ENCODE results near the gene STK24. TPM values are rescaled to one million over a fixed set of nuclear protein-coding genes. Genes with fewer than 3 reads are reported as not detected.
"Not testable (repeated sequence)": the region's sequence is repeated elsewhere in the genome, so short reads cannot be mapped to it uniquely, and the experiment has no call there.

STK24 gene
- total and polyA plus RNA-seq, 2 donors (not counting 1 experiment from before 2014, with no cell fraction given) = 53.2 to 73.1 TPM

DNA sequence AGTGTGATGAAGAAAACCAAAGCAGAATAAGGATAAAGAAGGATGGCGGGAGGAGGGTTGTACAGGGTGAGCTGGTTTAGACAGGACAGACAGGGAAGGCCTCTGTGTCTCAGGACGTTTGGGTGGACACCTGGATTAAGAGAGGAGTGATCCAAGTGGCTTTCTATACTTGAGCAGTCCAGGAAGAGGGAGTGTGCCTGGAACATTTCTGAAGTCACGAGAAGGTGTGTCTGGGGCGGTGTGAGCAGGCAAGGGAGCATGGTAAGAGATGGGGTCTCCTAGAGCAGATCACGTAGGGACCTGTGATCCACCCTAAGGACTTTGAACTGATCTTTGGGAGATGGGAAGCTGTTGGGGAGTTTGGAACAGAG lies 15.4 kb upstream of the STK24 start:
- no peak overlapping the region for H2AFZ ChIP-seq (ENCODE audit: low read length)
- no peaks in the 10 kb centered on the region for H4K20me1 ChIP-seq (ENCODE audit: control insufficient read depth, extremely low read depth, insufficient read depth, low read length)
- no peaks in the 10 kb centered on the region for H3K9me3 ChIP-seq (ENCODE audit: control insufficient read depth, insufficient read depth, low read depth, low read length)
- H3K4me2 ChIP-seq (ENCODE audit: extremely low read depth, insufficient read depth, low read length) = no peak overlapping the region
- DNase-seq (ENCODE audit: low read depth in 2 of 2) = no peak
- no peak overlapping the region for H3K9ac ChIP-seq (ENCODE audit: insufficient read depth, low read length)
- no peak overlapping the region for H3K27ac ChIP-seq (ENCODE audit: insufficient read depth, low read length)
- H3K36me3 ChIP-seq (ENCODE audit: control insufficient read depth, insufficient read depth, low read length) = no peaks in the 10 kb centered on the region
- H3K79me2 ChIP-seq (ENCODE audit: control insufficient read depth, insufficient read depth, low read length) = no peaks in the 10 kb centered on the region
- H3K27me3 ChIP-seq (ENCODE audit: control insufficient read depth, insufficient read depth, low read length) = no peaks in the 10 kb centered on the region
- no peak overlapping the region for H3K4me3 ChIP-seq (replicated peaks in 1 of 4; ENCODE audit: control extremely low read depth in 1 of 4, insufficient read depth in 1 of 4, low read depth in 3 of 4, low read length in 4 of 4)
- TF ChIP-seq EZH2 (IDR thresholded peaks at IDR 0.05; ENCODE audit: low read length, missing control alignments) = no peak
- TF ChIP-seq, protein P1, sequence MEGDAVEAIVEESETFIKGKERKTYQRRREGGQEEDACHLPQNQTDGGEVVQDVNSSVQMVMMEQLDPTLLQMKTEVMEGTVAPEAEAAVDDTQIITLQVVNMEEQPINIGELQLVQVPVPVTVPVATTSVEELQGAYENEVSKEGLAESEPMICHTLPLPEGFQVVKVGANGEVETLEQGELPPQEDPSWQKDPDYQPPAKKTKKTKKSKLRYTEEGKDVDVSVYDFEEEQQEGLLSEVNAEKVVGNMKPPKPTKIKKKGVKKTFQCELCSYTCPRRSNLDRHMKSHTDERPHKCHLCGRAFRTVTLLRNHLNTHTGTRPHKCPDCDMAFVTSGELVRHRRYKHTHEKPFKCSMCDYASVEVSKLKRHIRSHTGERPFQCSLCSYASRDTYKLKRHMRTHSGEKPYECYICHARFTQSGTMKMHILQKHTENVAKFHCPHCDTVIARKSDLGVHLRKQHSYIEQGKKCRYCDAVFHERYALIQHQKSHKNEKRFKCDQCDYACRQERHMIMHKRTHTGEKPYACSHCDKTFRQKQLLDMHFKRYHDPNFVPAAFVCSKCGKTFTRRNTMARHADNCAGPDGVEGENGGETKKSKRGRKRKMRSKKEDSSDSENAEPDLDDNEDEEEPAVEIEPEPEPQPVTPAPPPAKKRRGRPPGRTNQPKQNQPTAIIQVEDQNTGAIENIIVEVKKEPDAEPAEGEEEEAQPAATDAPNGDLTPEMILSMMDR (conservative IDR thresholded peaks at IDR 0.05 in 1 of 2, IDR thresholded peaks at IDR 0.05 in 1 of 2; ENCODE audit: low read depth in 1 of 2, low read length in 2 of 2) = no peak
- H3K4me1 ChIP-seq (ENCODE audit: control insufficient read depth, extremely low read depth, insufficient read depth, low read length) = no peaks in the 10 kb centered on the region

DNA sequence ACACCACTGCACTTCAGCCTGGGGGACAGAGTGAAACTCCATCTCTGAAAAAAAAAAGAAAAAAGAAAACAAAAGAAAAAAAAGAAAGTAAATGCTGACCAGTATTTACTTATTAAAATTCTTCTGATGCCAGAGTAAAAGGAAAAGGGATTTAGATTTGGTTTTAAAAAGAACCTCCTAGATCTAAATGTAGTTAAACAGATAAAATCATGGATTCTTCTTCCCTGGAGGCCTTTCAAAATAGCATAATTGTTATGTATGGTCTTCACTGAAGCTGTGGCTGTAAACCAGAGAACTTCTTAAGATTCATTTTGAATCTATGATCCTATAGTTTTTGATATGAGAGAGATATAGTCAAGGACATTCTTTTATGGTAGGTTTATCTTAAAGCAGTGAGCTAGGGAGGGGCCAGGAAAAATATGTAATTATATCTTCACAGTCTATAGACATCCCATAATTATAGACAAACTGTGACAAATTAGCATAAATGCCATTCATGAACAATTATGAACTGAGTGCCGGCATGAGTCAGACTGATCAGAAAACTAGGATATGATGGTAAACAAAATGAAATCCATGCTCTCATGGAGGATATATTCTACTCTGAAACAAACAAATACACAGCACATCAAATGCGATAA lies 14.9 kb upstream of the STK24 start:
- no peak for DNase-seq (ENCODE audit: low read depth in 2 of 2)
- Histone ChIP-seq H3K27me3 (ENCODE audit: control insufficient read depth, insufficient read depth, low read length) (no peaks in the 10 kb centered on the region), H3K4me1 (ENCODE audit: control insufficient read depth, extremely low read depth, insufficient read depth, low read length) (no peaks in the 10 kb centered on the region), H3K4me3 (replicated peaks in 1 of 4; ENCODE audit: control extremely low read depth in 1 of 4, insufficient read depth in 1 of 4, low read depth in 3 of 4, low read length in 4 of 4) (no peak overlapping the region), H2AFZ (ENCODE audit: low read length) (no peak overlapping the region), H3K27ac (ENCODE audit: insufficient read depth, low read length) (no peak overlapping the region), H3K9ac (ENCODE audit: insufficient read depth, low read length) (no peak overlapping the region), H4K20me1 (ENCODE audit: control insufficient read depth, extremely low read depth, insufficient read depth, low read length) (no peaks in the 10 kb centered on the region), H3K36me3 (ENCODE audit: control insufficient read depth, insufficient read depth, low read length) (no peaks in the 10 kb centered on the region), H3K4me2 (ENCODE audit: extremely low read depth, insufficient read depth, low read length) (no peak overlapping the region), H3K79me2 (ENCODE audit: control insufficient read depth, insufficient read depth, low read length) (no peaks in the 10 kb centered on the region), H3K9me3 (ENCODE audit: control insufficient read depth, insufficient read depth, low read depth, low read length) (no peaks in the 10 kb centered on the region)
- TF ChIP-seq, protein P1 (conservative IDR thresholded peaks at IDR 0.05 in 1 of 2, IDR thresholded peaks at IDR 0.05 in 1 of 2; ENCODE audit: low read depth in 1 of 2, low read length in 2 of 2) = no peak
- no peak for TF ChIP-seq EZH2 (IDR thresholded peaks at IDR 0.05; ENCODE audit: low read length, missing control alignments)

- H3K9ac ChIP-seq (ENCODE audit: insufficient read depth, low read length); H3K4me1 ChIP-seq (ENCODE audit: control insufficient read depth, extremely low read depth, insufficient read depth, low read length); H3K27me3 ChIP-seq (ENCODE audit: control insufficient read depth, insufficient read depth, low read length); DNase-seq (ENCODE audit: low read depth in 2 of 2); H2AFZ ChIP-seq (ENCODE audit: low read length); H3K36me3 ChIP-seq (ENCODE audit: control insufficient read depth, insufficient read depth, low read length); H3K79me2 ChIP-seq (ENCODE audit: control insufficient read depth, insufficient read depth, low read length); H4K20me1 ChIP-seq (ENCODE audit: control insufficient read depth, extremely low read depth, insufficient read depth, low read length); H3K27ac ChIP-seq (ENCODE audit: insufficient read depth, low read length); H3K4me2 ChIP-seq (ENCODE audit: extremely low read depth, insufficient read depth, low read length); H3K9me3 ChIP-seq (ENCODE audit: control insufficient read depth, insufficient read depth, low read depth, low read length); H3K4me3 ChIP-seq (replicated peaks in 1 of 4; ENCODE audit: control extremely low read depth in 1 of 4, insufficient read depth in 1 of 4, low read depth in 3 of 4, low read length in 4 of 4): not testable (repeated sequence)
Observed at GRCh38 chr13:98590471-98590870, 13.6 kb upstream of the STK24 start.

DNA sequence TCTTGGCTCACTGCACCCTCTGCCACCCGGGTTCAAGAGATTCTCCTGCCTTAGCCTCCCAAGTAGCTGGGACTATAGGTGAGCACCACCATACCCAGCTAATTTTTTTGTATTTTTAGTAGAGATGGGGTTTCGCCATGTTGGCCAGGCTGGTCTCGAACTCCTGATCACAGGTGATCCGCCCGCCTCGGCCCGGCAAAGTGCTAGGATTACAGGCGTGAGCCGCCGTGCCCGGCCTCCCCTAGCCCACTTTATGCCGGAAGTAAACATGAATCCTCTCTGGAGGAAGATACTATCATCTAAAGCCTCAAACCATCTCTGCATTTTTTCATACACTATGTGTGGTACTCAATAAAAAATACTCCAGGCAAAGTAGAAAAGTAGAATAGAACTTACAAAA lies 12.6 kb upstream of the STK24 start:
- H3K27ac ChIP-seq (ENCODE audit: insufficient read depth, low read length); H3K36me3 ChIP-seq (ENCODE audit: control insufficient read depth, insufficient read depth, low read length); H3K27me3 ChIP-seq (ENCODE audit: control insufficient read depth, insufficient read depth, low read length); H3K4me1 ChIP-seq (ENCODE audit: control insufficient read depth, extremely low read depth, insufficient read depth, low read length); H3K9ac ChIP-seq (ENCODE audit: insufficient read depth, low read length); H4K20me1 ChIP-seq (ENCODE audit: control insufficient read depth, extremely low read depth, insufficient read depth, low read length); H2AFZ ChIP-seq (ENCODE audit: low read length); H3K79me2 ChIP-seq (ENCODE audit: control insufficient read depth, insufficient read depth, low read length); H3K4me3 ChIP-seq (replicated peaks in 1 of 4; ENCODE audit: control extremely low read depth in 1 of 4, insufficient read depth in 1 of 4, low read depth in 3 of 4, low read length in 4 of 4); DNase-seq (ENCODE audit: low read depth in 2 of 2); H3K9me3 ChIP-seq (ENCODE audit: control insufficient read depth, insufficient read depth, low read depth, low read length); H3K4me2 ChIP-seq (ENCODE audit: extremely low read depth, insufficient read depth, low read length): not testable (repeated sequence)
